ENCODE measurements around the gene MINDY4.

Gene MINDY4

DNA sequence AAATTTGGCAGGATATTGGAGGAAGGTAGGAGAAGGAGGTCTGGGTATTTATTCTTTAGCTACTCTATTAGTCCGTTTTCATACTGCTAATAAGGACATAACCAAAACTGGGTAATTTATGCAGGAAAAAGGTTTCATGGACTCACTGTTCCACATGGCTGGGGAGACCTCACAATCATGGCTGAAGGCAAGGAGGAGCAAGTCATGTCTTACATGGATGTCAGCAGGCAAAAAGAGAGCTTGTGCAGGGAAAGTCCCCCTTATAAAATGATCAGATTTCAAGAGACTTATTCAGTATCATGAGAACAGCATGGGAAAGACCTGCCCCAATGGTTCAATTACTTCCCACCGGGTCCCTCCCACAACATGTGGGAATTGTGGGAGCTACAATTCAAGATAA, 21.2 kb upstream of the MINDY4 start:
- H3K36me3 ChIP-seq (ENCODE audit: control insufficient read depth in 1 of 2, insufficient read depth in 2 of 2, low read length in 2 of 2), result no peaks in the 10 kb centered on the region
- no peak overlapping the region for H3K27ac ChIP-seq (ENCODE audit: low read depth, low read length)
- peaks cover 7% of the 10 kb centered on the region for H3K9me3 ChIP-seq (ENCODE audit: insufficient read depth, low read depth, low read length)
- H3K4me1 ChIP-seq (ENCODE audit: control insufficient read depth in 1 of 2, insufficient read depth in 2 of 2, low read length in 2 of 2), result peaks cover 6 to 9% of the 10 kb centered on the region in 2 experiments
- no peak overlapping the region for H4K12ac ChIP-seq (ENCODE audit: low read depth, low read length)
- no peak overlapping the region for H2AK5ac ChIP-seq (ENCODE audit: low read length)
- H3K4me2 ChIP-seq (ENCODE audit: low read length), result no peak overlapping the region
- H3K14ac ChIP-seq (ENCODE audit: low read length), result no peak overlapping the region
- H3K9ac ChIP-seq (ENCODE audit: low read length), result no peak overlapping the region
- H2BK120ac ChIP-seq (ENCODE audit: insufficient read depth, low read length, poor library complexity), result no peak overlapping the region
- H2BK5ac ChIP-seq (ENCODE audit: low read depth, low read length, poor library complexity), result no peak overlapping the region
- no peak overlapping the region for H4K91ac ChIP-seq (ENCODE audit: low read depth, low read length)
- H3K79me1 ChIP-seq (ENCODE audit: low read length), result peaks cover 4% of the 10 kb centered on the region
- no peak overlapping the region for H2AFZ ChIP-seq (ENCODE audit: insufficient read depth, low read length, poor library complexity)
- H3K79me2 ChIP-seq (ENCODE audit: control insufficient read depth, insufficient read depth, low read length, poor library complexity), result no peaks in the 10 kb centered on the region
- no peak overlapping the region for H3K23ac ChIP-seq (ENCODE audit: low read length)
- H3K4me3 ChIP-seq (ENCODE audit: low read depth, low read length), result no peak overlapping the region
- H2BK12ac ChIP-seq (ENCODE audit: low read length), result no peak overlapping the region
- no peak overlapping the region for H3K4ac ChIP-seq (ENCODE audit: low read depth, low read length)
- WGBS (ENCODE audit: extremely low coverage, insufficient coverage, insufficient read length), result no CpG with 5 or more reads among the region's 2 CpGs
- no peaks in the 10 kb centered on the region for H3K27me3 ChIP-seq (ENCODE audit: insufficient read depth, low read length)
- no peak overlapping the region for H4K8ac ChIP-seq (ENCODE audit: low read depth, low read length)
- DNase-seq, result no peak
- no peak overlapping the region for H3K18ac ChIP-seq (ENCODE audit: low read length)

DNA sequence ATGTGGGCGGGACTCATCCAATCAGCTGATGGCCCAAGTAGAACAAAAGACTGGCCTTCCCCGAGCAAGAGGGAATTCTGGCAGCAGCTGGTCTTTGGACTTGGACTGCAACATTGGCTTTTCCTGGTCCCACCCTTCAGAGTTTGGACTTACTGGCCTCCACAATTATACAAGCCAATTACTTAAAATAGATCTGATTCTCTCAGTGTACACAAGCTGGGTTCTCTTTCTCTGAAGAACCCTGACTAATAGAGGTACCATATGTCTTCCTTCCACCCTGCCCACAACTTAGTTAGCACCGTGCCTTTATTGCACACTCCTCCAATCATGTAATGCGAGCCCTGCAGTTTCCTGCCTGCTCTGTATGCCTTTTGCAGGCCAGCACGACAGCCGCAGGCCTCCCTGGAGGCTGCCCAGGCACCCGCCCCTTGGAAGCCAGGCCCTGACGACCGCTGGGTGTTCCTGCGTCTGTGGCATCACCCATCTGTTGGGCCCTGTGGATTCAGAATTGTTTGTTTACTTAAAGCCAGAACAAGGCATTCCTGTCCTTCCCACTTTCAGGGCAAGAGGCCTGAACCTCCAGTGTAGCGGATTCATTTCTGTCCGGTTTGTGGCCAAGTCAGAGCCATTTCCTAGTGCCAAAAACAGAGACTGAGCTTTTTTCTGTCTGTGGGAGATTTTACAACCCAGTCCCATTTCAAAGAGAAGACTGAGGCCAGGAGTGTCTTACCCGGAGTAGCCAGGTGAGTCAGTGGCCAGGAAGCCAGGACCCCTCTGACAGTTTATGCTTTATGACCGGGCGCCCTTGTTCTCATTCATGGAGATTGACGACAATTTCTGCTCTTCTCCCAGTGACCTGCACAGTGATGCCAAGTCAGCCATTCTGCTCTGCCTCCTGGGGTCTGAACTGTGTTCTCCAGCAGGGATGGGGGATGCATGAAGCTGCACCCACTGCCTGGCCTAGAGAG, 20.2 kb upstream of the MINDY4 start:
- no peak overlapping the region for H2AFZ ChIP-seq (ENCODE audit: insufficient read depth, low read length, poor library complexity)
- H3K9ac ChIP-seq (ENCODE audit: low read length), result no peak overlapping the region
- no peak for DNase-seq
- no peaks in the 10 kb centered on the region for H3K79me1 ChIP-seq (ENCODE audit: low read length)
- H2BK5ac ChIP-seq (ENCODE audit: low read depth, low read length, poor library complexity), result no peak overlapping the region
- H3K4me2 ChIP-seq (ENCODE audit: low read length), result no peak overlapping the region
- no peaks in the 10 kb centered on the region for H3K79me2 ChIP-seq (ENCODE audit: control insufficient read depth, insufficient read depth, low read length, poor library complexity)
- H3K36me3 ChIP-seq (ENCODE audit: control insufficient read depth in 1 of 2, insufficient read depth in 2 of 2, low read length in 2 of 2), result no peaks in the 10 kb centered on the region
- no peak overlapping the region for H4K12ac ChIP-seq (ENCODE audit: low read depth, low read length)
- H3K4me3 ChIP-seq (ENCODE audit: low read depth, low read length), result no peak overlapping the region
- H3K4ac ChIP-seq (ENCODE audit: low read depth, low read length), result no peak overlapping the region
- no peak overlapping the region for H2AK5ac ChIP-seq (ENCODE audit: low read length)
- H3K23ac ChIP-seq (ENCODE audit: low read length), result no peak overlapping the region
- peaks cover 0 to 3% of the 10 kb centered on the region in 2 experiments for H3K4me1 ChIP-seq (ENCODE audit: control insufficient read depth in 1 of 2, insufficient read depth in 2 of 2, low read length in 2 of 2)
- H3K27ac ChIP-seq (ENCODE audit: low read depth, low read length), result no peak overlapping the region
- H3K14ac ChIP-seq (ENCODE audit: low read length), result no peak overlapping the region
- H2BK120ac ChIP-seq (ENCODE audit: insufficient read depth, low read length, poor library complexity), result no peak overlapping the region
- no CpG with 5 or more reads among the region's 16 CpGs for WGBS (ENCODE audit: extremely low coverage, insufficient coverage, insufficient read length)
- no peak overlapping the region for H4K91ac ChIP-seq (ENCODE audit: low read depth, low read length)
- no peak overlapping the region for H4K8ac ChIP-seq (ENCODE audit: low read depth, low read length)
- no peak overlapping the region for H2BK12ac ChIP-seq (ENCODE audit: low read length)
- no peak overlapping the region for H3K18ac ChIP-seq (ENCODE audit: low read length)
- H3K9me3 ChIP-seq (ENCODE audit: insufficient read depth, low read depth, low read length), result peaks cover 7% of the 10 kb centered on the region
- no peaks in the 10 kb centered on the region for H3K27me3 ChIP-seq (ENCODE audit: insufficient read depth, low read length)

DNA sequence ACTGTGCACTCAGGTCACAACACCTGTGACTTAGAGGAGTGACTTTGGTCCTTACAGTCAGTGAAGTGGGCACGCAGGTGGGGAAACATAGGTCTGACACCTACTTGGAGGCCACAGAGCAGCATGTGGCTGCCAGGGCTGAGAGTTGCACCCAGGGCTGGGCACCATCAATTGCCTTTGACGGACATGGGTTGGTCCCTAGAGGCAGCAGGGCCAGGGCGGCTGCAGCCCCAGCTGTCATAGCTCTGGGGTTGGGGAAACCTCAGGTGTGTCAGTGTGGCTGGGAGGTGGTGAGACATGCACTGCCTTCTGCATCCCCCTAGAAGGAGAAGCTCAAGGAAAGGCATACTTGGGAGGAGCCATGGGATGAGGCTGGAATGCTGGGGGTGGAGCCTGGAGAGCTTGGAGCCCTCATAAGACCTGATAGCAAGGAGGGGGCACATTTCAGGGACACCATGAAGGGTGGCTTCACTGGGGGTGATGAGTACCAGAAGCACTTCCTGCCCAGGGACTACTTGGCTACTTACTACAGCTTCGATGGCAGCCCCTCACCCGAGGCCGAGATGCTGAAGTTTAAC, 19.4 kb upstream of the MINDY4 start, which contains the start of gene INMT:
Gene INMT, plus strand, starts transcription at position 440 of the 578 bp plus-strand sequence. Its CDS starts 16 bp downstream, at position 456.
- Histone ChIP-seq H3K4me3 (ENCODE audit: low read depth, low read length) (no peak within 1 kb of the TSS), H3K79me2 (ENCODE audit: control insufficient read depth, insufficient read depth, low read length, poor library complexity) (no peaks in the 10 kb centered on the region), H3K79me1 (ENCODE audit: low read length) (no peaks in the 10 kb centered on the region), H3K27ac (ENCODE audit: low read depth, low read length) (no peak within 1 kb of the TSS), H4K91ac (ENCODE audit: low read depth, low read length) (no peak within 1 kb of the TSS), H2BK120ac (ENCODE audit: insufficient read depth, low read length, poor library complexity) (no peak within 1 kb of the TSS), H4K12ac (ENCODE audit: low read depth, low read length) (no peak within 1 kb of the TSS), H2AK5ac (ENCODE audit: low read length) (no peak within 1 kb of the TSS), H3K4me2 (ENCODE audit: low read length) (no peak within 1 kb of the TSS), H4K8ac (ENCODE audit: low read depth, low read length) (no peak within 1 kb of the TSS), H3K9ac (ENCODE audit: low read length) (no peak within 1 kb of the TSS), H2BK12ac (ENCODE audit: low read length) (no peak within 1 kb of the TSS), H3K23ac (ENCODE audit: low read length) (no peak within 1 kb of the TSS), H3K18ac (ENCODE audit: low read length) (no peak within 1 kb of the TSS), H2AFZ (ENCODE audit: insufficient read depth, low read length, poor library complexity) (no peak within 1 kb of the TSS), H3K4me1 (ENCODE audit: control insufficient read depth in 1 of 2, insufficient read depth in 2 of 2, low read length in 2 of 2) (peaks cover 0 to 3% of the 10 kb centered on the region in 2 experiments), H3K4ac (ENCODE audit: low read depth, low read length) (no peak within 1 kb of the TSS), H3K27me3 (ENCODE audit: insufficient read depth, low read length) (no peaks in the 10 kb centered on the region), H3K36me3 (ENCODE audit: control insufficient read depth in 1 of 2, insufficient read depth in 2 of 2, low read length in 2 of 2) (no peaks in the 10 kb centered on the region), H2BK5ac (ENCODE audit: low read depth, low read length, poor library complexity) (no peak within 1 kb of the TSS), H3K14ac (ENCODE audit: low read length) (no peak within 1 kb of the TSS), H3K9me3 (ENCODE audit: insufficient read depth, low read depth, low read length) (peaks cover 7% of the 10 kb centered on the region)
- no CpG with 5 or more reads among the region's 6 CpGs for WGBS (ENCODE audit: extremely low coverage, insufficient coverage, insufficient read length)
- no peak for DNase-seq

DNA sequence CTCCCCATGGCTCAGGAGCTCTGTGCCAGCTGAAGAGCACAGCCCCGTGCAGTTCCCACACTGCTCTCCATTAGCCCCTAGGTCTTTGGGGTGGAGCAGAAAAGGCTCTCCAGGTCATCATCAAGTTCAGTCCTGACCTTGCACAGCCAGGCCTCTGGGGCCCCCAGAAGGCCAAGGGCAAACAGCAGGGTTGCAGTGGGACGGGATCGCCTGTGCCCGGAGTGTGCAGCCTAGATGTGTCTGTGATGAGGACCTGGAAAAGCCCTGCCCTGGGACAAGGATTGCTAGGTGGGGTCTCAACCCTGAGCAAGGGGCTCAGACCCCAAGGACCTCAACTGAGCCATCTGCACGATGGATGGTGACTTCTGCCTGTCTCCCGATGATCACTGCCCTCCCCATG, 18.7 kb upstream of the MINDY4 start:
- no peak overlapping the region for H2BK120ac ChIP-seq (ENCODE audit: insufficient read depth, low read length, poor library complexity)
- no peak overlapping the region for H4K91ac ChIP-seq (ENCODE audit: low read depth, low read length)
- H3K14ac ChIP-seq (ENCODE audit: low read length), result no peak overlapping the region
- H3K4me3 ChIP-seq (ENCODE audit: low read depth, low read length), result no peak overlapping the region
- H3K18ac ChIP-seq (ENCODE audit: low read length), result no peak overlapping the region
- H2BK12ac ChIP-seq (ENCODE audit: low read length), result no peak overlapping the region
- no peaks in the 10 kb centered on the region for H3K36me3 ChIP-seq (ENCODE audit: control insufficient read depth in 1 of 2, insufficient read depth in 2 of 2, low read length in 2 of 2)
- H2AFZ ChIP-seq (ENCODE audit: insufficient read depth, low read length, poor library complexity), result no peak overlapping the region
- WGBS (ENCODE audit: extremely low coverage, insufficient coverage, insufficient read length), result no CpG with 5 or more reads among the region's 6 CpGs
- H3K4ac ChIP-seq (ENCODE audit: low read depth, low read length), result no peak overlapping the region
- H3K9me3 ChIP-seq (ENCODE audit: insufficient read depth, low read depth, low read length), result peaks cover 7% of the 10 kb centered on the region
- no peak for DNase-seq
- no peaks in the 10 kb centered on the region for H3K79me2 ChIP-seq (ENCODE audit: control insufficient read depth, insufficient read depth, low read length, poor library complexity)
- H2BK5ac ChIP-seq (ENCODE audit: low read depth, low read length, poor library complexity), result no peak overlapping the region
- no peak overlapping the region for H3K23ac ChIP-seq (ENCODE audit: low read length)
- H4K12ac ChIP-seq (ENCODE audit: low read depth, low read length), result no peak overlapping the region
- H2AK5ac ChIP-seq (ENCODE audit: low read length), result no peak overlapping the region
- no peak overlapping the region for H3K9ac ChIP-seq (ENCODE audit: low read length)
- no peak overlapping the region for H3K27ac ChIP-seq (ENCODE audit: low read depth, low read length)
- H3K79me1 ChIP-seq (ENCODE audit: low read length), result no peaks in the 10 kb centered on the region
- H3K4me1 ChIP-seq (ENCODE audit: control insufficient read depth in 1 of 2, insufficient read depth in 2 of 2, low read length in 2 of 2), result peaks cover 0 to 3% of the 10 kb centered on the region in 2 experiments
- H3K4me2 ChIP-seq (ENCODE audit: low read length), result no peak overlapping the region
- H3K27me3 ChIP-seq (ENCODE audit: insufficient read depth, low read length), result no peaks in the 10 kb centered on the region
- no peak overlapping the region for H4K8ac ChIP-seq (ENCODE audit: low read depth, low read length)
